ENCODE data around the gene VILL. TPM values are rescaled to one million over a fixed set of nuclear protein-coding genes. Genes with fewer than 3 reads are reported as not detected.

The VILL gene
- total RNA-seq, 1 experiment from 2014 or later, result 1.0 TPM

DNA sequence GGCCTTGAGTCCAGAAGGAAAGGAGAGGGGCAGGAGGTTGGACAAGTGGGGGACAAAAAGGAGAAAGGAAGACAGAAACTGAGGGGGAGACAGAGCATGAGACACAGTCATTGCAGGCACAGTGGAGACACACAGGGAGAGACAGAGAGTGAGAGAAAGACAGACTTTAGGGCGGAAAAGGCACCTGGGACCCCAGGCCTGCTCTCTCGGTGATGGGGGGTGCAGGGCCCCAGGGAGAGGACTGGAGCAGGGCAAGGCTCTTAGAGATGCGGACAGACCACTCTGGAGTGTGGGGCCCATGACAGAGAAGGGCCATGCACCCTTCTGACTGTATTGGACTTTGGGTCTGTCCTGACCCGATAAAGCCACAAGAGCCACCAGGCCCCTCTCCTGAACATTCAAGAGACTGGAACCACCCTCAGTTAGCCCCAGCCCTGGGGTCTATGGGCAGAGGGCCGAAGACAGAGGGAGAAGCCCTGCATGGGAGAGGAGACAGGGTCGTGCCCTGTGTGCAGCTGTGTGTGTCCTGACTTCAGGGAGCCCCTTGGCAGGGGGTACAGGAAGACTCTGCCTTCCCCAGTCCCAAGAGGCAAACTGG, 26.4 kb downstream of the VILL start:
- DNase-seq (ENCODE audit: low read depth), result no peak

DNA sequence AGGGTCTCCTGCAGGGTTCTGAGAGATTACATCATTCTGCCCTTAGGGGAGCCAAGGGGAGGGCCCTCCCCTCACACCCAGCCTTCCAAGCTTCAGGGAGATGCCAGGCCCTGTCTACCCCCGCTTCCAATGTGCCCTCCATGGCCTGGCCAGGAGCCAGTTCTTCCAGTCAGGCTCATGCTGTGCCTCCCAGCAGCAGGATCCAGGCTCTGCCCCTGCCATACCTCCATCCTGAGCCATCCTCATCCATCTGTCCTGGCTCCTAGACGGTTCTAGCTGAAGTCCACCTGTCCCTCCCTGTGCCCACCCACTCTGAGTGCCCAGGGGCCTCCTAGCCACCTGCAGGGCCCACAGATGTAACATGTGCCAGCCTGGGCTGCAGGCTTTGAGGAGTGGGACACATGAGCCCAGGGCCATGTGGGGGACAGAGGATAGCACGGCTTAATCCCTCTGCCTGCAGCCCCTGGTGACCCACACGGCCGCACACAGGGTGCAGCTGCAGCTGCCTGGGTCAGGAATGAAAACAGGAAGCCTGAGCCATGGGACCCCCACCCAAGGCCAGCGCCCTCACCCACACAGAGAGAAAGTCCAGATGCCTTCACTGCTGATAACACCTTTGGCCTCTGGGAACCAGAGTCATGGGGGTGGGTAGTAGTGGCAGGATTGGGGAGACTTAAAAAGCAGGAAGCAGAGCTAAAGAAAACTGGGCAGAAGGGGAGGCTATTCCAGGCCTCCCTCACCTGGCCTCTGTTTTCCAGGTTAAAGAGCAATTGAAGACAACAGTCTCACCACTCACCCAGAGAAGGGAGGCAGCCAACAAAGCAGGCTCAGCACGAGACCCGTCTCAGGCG, 27.1 kb downstream of the VILL start:
- no peak for DNase-seq (ENCODE audit: low read depth)

DNA sequence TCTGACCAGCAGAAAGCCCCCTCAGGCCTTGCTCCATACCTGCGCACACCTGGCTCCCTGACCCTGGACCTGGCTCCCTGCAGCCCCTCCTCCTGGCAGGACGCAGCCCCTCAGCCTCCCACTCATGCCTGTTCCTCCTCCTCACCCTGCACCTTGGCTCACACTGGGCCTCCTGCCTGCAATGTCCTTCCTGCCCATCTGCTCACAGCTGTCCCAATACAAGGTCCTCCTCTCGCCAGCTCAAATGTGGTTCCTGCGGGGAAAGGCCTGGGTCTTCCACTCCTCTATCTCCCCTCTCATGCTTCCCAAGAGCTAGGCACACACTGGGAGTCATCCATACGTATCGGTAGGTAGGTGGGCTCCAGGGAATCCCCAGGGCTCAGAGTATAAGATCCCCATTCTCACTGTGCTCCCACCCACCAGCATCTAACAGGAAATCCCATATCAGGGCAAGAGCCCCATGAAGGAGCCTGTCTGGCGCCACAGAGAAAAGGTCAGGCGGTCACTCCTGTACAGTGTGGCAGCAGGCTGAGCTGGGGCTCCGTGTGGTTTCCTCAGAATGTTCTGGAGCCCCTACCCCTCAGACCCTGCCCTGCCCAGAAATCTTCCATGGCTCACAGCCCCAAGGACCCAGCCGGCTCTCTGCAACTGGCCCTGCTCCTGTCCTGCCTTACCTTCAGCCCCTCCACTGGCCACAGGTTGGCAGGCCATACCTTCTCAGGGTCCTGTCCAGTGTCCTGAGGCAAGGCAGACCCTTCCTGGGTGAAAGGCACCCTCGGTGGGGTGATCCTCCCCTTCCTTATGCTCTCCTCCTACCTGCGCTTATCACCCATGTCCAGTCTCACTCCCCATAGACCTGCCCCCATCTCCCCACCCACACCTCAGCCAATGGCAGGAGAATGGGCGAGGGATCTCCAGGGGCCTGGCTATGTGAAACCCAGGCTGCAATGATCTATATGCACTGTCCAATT, 28.0 kb downstream of the VILL start:
- no peak for DNase-seq (ENCODE audit: low read depth)

DNA sequence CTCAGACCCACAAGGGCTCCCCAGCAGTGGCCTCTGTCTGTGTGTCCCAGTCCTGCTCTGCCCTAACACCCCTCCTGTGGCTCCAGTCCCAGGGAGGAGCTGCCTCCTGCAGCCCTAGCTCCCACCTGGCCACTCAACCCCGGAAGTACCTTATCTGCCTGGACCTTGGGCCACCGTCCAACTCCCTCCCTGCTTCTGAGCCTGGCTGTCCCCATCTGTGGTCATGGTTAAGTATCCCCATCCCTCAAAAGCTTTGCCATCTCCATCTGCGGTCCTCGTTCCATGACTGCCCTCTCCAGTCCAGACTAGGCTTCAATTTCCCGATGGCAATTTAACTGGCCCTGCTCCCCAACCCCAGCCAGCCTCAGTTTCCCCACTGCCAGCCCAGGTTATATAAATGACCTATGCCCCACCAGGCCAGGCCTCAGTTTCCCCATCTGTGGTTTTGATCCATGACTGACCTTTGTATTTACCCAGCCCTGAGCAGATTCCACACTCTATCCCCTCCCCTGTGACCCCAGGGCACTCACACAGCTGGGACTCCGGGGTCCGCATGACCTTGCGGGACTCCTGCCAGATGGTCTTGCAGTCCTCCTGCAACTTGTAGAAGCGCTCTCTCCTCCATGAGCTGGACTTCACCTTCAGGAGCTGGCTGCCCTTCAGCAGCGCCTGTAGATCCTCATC, 29.2 kb downstream of the VILL start:
- DNase-seq (ENCODE audit: low read depth), result no peak

DNA sequence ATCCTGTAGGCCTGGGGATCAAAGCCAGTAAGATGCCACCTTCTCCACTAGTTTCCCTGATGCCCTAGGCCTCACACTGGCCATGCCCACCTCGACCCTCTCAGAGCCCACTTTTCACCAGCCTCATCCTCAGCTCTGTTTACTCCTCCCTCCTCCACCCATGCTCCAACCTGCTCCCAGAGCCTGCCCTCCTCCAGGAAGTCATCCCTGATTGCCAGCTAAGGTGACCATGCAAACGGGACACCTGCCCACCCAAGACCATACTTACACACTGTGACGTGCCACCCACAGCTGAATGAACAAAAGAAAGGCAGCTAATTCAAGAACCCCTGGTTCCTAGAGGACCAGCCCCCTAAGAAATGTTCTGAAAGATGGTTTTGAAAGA, 29.7 kb downstream of the VILL start:
- DNase-seq (ENCODE audit: low read depth), result no peak

DNA sequence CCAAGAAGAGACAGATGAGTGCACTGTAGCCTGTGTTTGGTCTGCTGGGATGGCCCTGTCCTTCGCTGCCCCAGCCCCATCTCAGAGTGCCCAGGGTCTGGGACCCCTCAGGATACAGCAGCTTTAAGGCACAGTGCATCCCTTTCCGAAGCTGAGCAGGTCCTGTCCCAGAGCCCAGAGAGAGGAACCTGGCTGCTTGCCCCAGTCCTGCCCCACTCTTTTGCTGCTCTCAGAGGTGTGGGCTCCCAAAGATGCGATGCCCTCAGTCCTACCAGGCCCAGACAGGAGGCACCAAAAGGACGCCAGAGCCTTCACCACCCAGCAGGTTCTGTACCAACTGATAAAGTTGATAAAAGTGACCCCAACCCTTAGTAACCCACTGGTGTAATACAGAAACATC, 30.6 kb downstream of the VILL start:
- DNase-seq (ENCODE audit: low read depth), result no peak

DNA sequence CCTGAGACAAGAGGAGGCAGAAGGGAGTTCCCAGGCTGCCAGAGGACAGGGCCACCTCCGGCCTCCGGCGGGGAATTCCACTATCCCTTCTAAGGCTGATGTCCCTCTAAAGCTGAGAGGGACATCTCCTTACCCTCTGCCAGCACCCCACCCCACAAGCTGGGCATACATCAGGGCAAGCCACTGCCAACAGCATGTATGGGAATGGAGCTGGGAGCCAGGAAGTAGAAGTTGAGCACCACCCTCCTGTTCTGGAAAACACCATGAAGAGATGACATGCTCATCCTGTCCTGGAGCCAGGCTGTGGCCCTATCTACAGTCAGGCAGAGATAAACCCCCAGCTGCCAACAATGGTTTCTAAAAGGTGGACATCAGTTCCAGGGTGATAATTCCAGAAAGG, 31.7 kb downstream of the VILL start:
- DNase-seq (ENCODE audit: low read depth), result no peak

DNA sequence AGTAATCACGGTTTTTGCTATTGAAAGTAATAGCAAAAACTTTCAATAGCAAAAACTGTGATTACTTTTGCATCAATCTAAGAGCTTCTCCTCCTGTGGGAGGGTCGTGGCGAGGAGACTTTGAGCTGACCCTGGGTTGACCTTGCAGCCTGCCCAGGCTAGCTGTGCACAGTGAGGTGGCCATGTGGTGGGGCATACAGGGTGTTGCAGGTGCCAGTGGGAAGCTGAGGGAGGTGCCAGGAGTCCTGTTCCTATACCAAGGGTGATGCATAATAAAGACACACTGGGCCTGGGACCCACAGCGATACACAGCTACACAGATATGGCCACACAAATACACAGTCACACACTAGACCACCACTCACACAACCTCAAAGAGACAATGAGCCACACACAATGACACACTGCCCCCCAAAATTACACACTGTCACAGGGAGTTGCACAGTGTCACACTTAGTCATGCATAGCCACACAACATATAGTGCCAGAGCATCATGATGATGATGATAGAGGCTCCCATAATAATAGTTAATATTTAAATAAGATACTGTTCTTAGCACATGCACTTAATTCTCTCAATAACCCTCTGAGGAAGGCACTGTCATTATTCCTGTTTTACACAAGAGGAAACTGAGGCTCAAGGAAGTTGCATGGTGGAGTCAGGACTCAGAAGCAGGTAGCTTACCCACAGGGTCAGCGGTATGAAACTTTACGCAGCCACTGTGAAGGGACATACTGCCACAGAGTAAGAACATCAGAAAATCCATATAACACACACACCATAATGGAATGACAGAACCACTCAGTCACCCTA, 32.5 kb downstream of the VILL start:
- no peak for DNase-seq (ENCODE audit: low read depth)

DNA sequence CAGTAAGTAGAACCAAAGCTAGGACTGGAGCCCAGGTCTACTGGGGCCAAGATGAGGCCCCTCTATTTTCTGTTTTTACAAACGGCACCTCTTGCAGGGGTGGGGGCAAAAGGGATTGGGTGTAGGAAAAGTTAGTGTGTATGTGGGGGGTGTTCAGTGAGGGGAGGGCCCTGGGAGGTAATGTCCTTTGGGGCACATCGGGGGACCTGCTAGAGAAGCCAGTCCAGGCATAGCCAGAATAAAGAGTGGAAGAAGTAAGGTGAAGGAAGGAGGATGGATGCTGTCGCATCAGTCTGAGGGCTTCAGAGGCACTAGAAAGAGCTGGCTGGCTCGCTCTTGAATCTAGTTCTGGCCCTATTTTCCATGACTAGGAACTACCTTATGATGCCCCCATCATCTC, 36.3 kb downstream of the VILL start:
- DNase-seq (ENCODE audit: low read depth), result no peak

DNA sequence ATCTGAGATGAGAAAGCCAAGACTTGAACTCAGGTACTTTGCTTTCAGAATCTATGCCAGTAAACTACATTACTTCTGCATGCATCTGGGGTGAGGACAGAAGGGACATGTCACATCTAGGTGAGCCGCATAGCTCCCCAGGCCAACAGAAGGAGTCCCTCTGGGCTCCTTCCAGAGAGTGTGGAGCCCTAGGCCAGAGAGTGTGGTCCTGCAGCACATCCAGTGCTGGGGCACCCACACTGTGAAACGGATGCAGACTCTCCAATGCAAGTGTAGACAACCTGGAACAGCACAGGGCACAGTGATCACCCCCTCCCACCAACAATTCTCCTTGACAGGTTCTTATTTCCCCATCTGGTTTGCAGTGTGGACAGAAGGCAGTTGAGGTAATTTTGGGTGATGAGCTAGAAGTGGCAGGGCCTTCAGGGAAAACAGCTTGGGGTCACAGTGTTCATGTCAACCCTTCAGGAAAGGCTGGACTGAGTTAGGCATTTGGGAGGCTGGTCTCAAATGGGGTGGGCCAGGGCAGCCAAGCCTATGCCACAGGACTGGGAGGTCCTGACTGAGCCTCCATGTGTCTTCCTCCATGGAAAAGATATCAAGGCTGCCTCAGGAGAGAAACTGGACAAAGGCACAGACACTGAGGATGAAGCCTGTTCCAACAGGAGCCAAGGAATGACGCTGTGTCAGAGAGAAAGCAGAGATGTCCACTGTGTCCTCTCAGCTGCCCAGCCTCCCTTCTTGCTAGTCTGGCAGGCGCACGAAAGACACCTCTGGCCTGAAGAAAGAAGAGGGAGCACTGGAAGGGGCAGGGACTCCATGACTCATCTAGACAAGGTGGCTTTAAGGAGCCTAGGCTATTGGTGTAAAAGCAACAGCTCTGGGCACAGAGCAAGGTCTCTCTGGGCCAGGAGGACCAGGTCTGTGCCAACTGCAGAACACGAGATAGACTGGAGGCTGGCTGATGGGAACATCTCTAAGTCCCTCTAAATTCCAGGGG, 37.2 kb downstream of the VILL start:
- no peak for DNase-seq (ENCODE audit: low read depth)

DNA sequence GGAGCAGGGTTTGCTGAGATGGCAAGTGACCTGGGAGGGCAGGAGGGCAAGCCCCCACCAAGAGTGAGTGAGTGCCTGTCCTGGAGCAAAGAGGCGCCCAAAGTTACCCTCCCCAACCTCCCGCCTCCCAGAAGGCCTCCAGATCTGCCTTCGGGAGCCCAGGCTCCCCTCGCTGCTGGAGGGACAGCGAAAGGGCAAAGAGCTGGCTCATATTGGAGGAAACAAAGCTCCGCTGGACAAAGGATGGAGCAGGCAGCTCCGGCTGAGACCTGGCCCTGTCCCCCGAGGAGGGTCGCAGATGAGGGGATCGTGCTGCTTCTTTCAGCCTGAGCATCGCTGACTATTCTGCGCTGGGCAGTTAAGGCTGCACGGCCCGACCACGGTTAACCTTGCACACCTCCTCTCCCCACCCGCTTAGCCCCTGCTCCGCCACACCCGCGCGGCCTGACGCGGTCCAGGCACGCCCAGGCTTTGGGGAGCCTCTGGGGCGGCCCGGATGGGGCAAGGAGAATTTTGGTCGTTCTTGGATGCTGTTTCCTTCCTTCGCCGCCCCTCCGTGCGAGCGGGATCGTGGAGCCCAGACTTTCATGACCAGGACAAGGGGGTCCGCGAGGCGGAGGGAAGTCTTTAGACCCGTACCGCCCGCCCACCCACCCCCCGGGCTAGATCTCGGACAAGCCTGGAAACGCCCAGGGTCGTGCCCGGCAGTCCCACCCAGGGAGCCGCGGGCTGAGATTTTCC, 38.2 kb downstream of the VILL start:
- no peak for DNase-seq (ENCODE audit: low read depth)

DNA sequence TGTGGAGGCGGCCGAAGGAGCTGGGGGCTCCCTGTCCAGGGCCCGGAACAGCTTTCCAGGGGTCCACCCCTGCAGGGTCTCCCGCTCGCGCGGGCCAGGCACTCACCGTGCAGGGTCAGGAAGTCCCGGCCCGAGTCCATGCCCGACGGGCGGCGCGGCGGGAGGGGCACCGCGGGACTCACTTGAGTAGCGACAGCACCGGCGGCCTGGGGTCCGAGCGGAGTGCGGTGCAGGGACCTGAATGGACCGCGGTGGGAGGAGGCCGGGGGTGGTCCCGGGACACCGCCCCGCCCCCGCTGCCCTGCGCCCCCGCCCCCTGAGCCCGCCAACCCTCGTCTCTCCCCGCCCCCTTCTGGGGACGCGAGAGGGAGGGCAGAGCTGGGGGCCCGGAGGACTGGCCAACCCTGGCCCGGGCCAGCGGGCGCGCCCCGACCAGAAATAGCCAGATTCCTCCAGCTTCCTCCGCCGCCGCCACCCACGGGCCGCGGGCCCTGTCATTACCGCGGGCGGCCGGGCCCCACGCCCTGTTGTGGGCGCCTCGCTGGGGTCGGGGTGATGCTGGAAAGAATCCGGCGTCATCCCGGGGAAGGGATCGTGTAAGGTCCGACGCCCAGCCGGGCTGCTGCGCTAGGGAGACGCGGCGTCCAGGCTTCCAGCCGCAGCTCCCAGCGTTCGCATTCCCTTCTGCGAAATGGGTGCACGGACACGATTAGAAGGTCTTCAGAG, 39.0 kb downstream of the VILL start, which contains the start of gene PLCD1:
TSS of gene PLCD1 (minus strand) at position 243 of the 726 bp plus-strand sequence. CDS start at position 140, 103 bp downstream.
- DNase-seq (ENCODE audit: low read depth), result no peak

DNA sequence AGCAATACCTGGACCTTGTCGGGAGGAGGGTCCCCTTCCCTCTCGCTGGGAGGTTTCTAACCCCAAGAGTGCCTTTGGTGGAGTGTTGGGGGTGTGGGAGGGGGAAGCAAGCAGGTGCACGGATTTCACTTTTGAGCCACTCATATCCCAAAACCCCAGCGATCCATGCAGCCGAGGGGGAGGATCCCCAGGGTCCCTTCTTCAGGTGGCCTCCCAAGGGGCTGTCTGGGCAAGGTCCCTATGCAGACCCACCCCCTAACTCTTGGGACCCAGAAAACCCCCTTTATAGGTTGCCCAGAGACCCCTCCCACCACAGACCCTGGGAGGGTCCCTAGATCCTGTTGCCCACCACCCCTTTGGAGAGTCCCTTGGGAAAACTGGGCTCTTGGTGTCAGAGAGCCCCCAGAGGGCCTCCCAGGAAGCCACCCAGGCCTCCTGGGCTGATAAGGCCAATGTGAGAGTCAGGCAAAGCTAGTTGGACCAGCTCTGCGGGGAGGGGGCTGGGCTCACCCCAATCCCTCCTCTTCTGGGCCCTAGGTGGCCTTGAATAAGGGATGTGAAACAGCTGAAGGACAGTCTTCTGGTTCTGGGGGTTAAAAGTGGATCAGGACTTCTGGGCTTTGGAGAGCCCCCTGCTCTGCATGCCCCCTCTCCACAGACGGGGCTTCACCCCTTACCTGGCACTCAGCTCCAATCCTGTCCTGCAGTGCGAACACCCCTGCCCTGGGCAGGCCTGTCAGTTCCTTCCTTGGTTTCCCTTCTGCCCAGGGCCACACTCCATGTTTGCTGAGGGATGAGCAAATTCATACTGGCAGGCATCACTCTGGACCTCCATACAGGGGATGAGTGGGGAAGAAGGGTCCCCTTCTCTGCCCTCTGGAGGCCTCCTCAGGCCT, 39.8 kb downstream of the VILL start:
- no peak for DNase-seq (ENCODE audit: low read depth)

DNA sequence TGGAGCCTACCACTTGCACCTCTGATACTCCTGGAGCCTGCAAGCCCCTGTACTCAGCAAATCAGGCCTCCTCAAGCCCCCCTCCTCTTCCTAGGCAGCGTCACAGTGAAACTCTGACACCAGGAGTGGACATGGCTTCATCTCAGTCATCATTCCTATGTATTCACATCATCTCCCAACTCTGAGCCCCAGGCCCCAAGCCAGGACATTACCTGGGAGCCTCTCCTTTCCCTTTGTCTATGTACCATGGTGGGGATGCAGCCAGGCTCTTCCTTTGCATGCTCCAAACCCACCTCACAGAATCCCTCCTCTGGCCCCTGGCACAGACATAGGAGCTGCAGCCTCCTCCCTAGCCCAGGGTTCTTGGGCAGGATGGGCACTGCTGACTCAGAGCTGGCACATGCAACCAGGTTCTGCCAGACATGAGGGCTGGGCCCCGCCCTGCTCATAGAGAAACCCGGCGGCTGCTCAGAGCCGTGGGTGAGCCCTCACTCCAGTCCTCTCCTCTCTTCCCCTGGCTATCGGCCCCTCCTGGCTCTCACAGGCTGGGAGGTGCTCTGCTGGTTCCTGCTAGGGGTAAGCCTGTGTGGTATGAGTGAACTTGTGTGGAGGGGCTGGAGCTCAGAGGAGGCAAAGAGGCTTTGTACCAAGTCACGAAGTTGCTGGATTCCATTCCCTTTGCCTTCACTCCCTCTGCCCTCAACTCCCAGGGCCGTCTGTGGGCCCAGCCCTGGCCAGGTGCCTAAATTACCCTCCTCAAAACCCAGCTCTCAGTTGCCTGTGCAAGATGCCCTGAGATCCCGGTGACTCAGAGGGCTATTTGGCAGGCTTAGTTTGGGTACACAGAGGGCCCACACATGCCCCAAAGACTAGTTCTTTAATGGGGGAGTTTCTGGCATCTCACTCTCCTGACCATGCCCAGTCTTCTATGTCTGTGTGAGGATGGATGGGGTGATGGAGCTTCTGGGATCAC, 40.7 kb downstream of the VILL start:
- DNase-seq (ENCODE audit: low read depth), result peak; percentile 81

DNA sequence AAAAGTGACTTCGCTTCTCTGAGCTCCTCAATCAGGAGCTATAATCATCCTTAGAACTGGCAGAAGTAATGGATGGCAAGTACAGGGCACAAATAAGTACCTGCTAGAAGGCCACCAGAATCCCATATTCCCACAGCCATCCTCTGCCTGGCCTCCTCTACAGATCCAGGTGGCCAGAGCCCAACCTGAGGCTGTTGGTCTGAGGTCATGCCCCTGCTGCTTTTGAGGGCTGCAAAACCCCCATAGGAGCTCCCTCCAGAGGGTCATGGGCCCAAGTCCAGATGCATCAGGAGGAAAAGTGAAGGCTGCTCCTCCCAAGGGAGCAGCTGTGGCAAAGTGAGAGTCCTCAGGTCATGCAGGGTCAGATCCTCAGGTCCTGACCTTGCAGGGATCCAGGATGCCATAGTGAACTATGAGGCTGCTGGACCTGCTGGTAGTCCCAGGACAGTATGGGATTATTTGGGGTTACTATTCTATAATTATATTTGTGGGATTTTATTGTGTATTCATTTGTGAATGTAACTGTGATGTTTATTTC, 41.8 kb downstream of the VILL start:
- DNase-seq (ENCODE audit: low read depth), result no peak
